Stomach (tissue), 9 donors: Measurements from ENCODE around the gene GTSF1L. TPM values are rescaled to one million over a fixed set of nuclear protein-coding genes. Genes with fewer than 3 reads are reported as not detected.

ENCODE experiments used
- DNase-seq, 2 donors: peaks; one replicate each; pipeline versions ENCODE4 v3.0.0 to v3.0.0-alpha.2; 2013 to 2019
- H3K27ac ChIP-seq, 5 donors: fragments of 200-600 bp in 4 of 5; sonication (generic) in 4 of 5; one replicate each; pipeline ENCODE4 v1.5.1; 2013 to 2019; ENCODE audit warnings: mild to moderate bottlenecking in 1 of 5, moderate library complexity in 1 of 5
- H3K27me3 ChIP-seq, 3 donors: fragments of 200-600 bp; sonication (generic); one replicate each; pipeline ENCODE4 v1.5.1; 2017 to 2019; ENCODE audit warnings: mixed run types in 1 of 3
- H3K36me3 ChIP-seq, 4 donors: fragments of 200-600 bp; sonication (generic); 1 replicate in 3 of 4; 2 replicates in 1 of 4; pipeline ENCODE4 v1.5.1; 2016 to 2019
- H3K4me1 ChIP-seq, 4 donors: fragments of 200-600 bp; sonication (generic); one replicate each; pipeline ENCODE4 v1.5.1; 2016 to 2019
- H3K4me3 ChIP-seq, 4 donors: fragments of 200-600 bp; sonication (generic) in 3 of 4; one replicate each; pipeline ENCODE4 v1.5.1; 2016 to 2019; ENCODE audit warnings: mild to moderate bottlenecking in 1 of 4
- H3K9me3 ChIP-seq, 4 donors: fragments of 200-600 bp; sonication (generic); one replicate each; pipeline ENCODE4 v1.5.1; 2016 to 2019
- EP300 ChIP-seq: sonication (generic); formaldehyde crosslinking; IDR thresholded peaks from one replicate; pipeline ENCODE4 v1.6.1; 2017; ENCODE audit warnings: antibody characterized with exemption
- POLR2A ChIP-seq, 4 donors: fragments of 450-650 bp; IDR thresholded peaks; one replicate each; pipeline ENCODE4 v1.6.1; 2016; ENCODE audit warnings: antibody characterized with exemption in 4 of 4, control low read depth in 2 of 4, mild to moderate bottlenecking in 1 of 4, moderate library complexity in 1 of 4
- POLR2AphosphoS5 ChIP-seq, 3 donors: sonication (generic); formaldehyde crosslinking; IDR thresholded peaks; one replicate each; pipeline ENCODE4 v1.6.1; 2016; ENCODE audit warnings: antibody characterized with exemption in 3 of 3
- WGBS, 5 donors: extraction: QIAGEN DNeasy Blood & Tissue Kit in 3 of 5; methylation state at CpG; one replicate each; pipeline versions ENCODE4 v1.1.5 to v1.1.7; 2013 to 2018; 5-methylcytosine and 5-hydroxymethylcytosine counted together
- intact Hi-C: fragments of 100-400 bp; cut with DNase I; formaldehyde crosslinking; loops from one replicate; pipeline ENCODE4 v1.15.1; 2023; ENCODE audit warnings: low total_unique reads
- polyA plus RNA-seq, 3 donors: library from polyadenylated mRNA; stranded (reverse); fragments of 200-250 nt; gene quantifications; one replicate each; pipeline ENCODE4 v1.2.3, GENCODE V29; 2013
- total RNA-seq, 5 donors: library from RNA; depleted of rRNA; stranded (reverse); fragments of >200 nt; gene quantifications; one replicate each; pipeline versions ENCODE4 v1.1.0 to v1.2.3, GENCODE V29; 2014 to 2016
- TF ChIP-seq, protein P1 (sequence below), 7 experiments: fragments of 450-650 bp in 4 of 7; fragments of 200-600 bp in 3 of 7; sonication (generic) in 3 of 7; IDR thresholded peaks; one replicate each; pipeline ENCODE4 v1.5.1; 2016 to 2019; ENCODE audit warnings: antibody characterized with exemption in 7 of 7, control low read depth in 2 of 7, mild to moderate bottlenecking in 1 of 7
- donor health status: healthy with polysubstance abuse.
- donor health status: Bipolar disorder and iron deficiency.
- donor health status: healthy.

The GTSF1L gene
- total and polyA plus RNA-seq, 8 donors: not detected

- Histone ChIP-seq H3K36me3 (no peaks in the 10 kb centered on the region), H3K4me3 (no peak overlapping the region), H3K4me1 (no peaks in the 10 kb centered on the region), H3K27me3 (peaks cover 0 to 14% (median 0%) of the 10 kb centered on the region in 3 donors), H3K27ac (no peak overlapping the region), H3K9me3 (no peaks in the 10 kb centered on the region)
- no peak for DNase-seq
- 79 to 90% (median 83%) methylated on average over 2 of the region's 2 CpGs for WGBS, 5 donors
- TF ChIP-seq POLR2A (IDR thresholded peaks at IDR 0.05) (no peak), POLR2AphosphoS5 (IDR thresholded peaks at IDR 0.05) (no peak), EP300 (no peak)
- TF ChIP-seq, protein P1, sequence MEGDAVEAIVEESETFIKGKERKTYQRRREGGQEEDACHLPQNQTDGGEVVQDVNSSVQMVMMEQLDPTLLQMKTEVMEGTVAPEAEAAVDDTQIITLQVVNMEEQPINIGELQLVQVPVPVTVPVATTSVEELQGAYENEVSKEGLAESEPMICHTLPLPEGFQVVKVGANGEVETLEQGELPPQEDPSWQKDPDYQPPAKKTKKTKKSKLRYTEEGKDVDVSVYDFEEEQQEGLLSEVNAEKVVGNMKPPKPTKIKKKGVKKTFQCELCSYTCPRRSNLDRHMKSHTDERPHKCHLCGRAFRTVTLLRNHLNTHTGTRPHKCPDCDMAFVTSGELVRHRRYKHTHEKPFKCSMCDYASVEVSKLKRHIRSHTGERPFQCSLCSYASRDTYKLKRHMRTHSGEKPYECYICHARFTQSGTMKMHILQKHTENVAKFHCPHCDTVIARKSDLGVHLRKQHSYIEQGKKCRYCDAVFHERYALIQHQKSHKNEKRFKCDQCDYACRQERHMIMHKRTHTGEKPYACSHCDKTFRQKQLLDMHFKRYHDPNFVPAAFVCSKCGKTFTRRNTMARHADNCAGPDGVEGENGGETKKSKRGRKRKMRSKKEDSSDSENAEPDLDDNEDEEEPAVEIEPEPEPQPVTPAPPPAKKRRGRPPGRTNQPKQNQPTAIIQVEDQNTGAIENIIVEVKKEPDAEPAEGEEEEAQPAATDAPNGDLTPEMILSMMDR (IDR thresholded peaks at IDR 0.05): no peak
- intact Hi-C loops: no loop called here
Observed at GRCh38 chr20:43725666-43726065, 1.1 kb downstream of the GTSF1L start.

- H3K9me3 ChIP-seq: no peaks in the 10 kb centered on the region
- no peak overlapping the region for H3K4me3 ChIP-seq
- DNase-seq: no peak
- TF ChIP-seq EP300 (no peak), POLR2AphosphoS5 (IDR thresholded peaks at IDR 0.05) (no peak), POLR2A (IDR thresholded peaks at IDR 0.05) (no peak)
- TF ChIP-seq, protein P1 (IDR thresholded peaks at IDR 0.05): no peak
- H3K27me3 ChIP-seq: peaks cover 0 to 14% (median 0%) of the 10 kb centered on the region in 3 donors
- H3K27ac ChIP-seq: no peak overlapping the region
- no peaks in the 10 kb centered on the region for H3K36me3 ChIP-seq
- 85 to 95% (median 86%) methylated on average over 5 of the region's 5 CpGs for WGBS, 5 donors
- intact Hi-C loops: no loop called here
- no peaks in the 10 kb centered on the region for H3K4me1 ChIP-seq
Observed at GRCh38 chr20:43724383-43724782, 2.4 kb downstream of the GTSF1L start.

GRCh38 chr20:43723735-43724134 lies 3.1 kb downstream of the GTSF1L start:
- H3K36me3 ChIP-seq: no peaks in the 10 kb centered on the region
- H3K4me1 ChIP-seq: no peaks in the 10 kb centered on the region
- intact Hi-C loops: no loop called here
- no peaks in the 10 kb centered on the region for H3K9me3 ChIP-seq
- no peak overlapping the region for H3K27ac ChIP-seq
- peaks cover 0 to 14% (median 0%) of the 10 kb centered on the region in 3 donors for H3K27me3 ChIP-seq
- 70 to 87% (median 82%) methylated on average over 3 of the region's 3 CpGs for WGBS, 5 donors
- TF ChIP-seq POLR2A (IDR thresholded peaks at IDR 0.05) (no peak), EP300 (no peak), POLR2AphosphoS5 (IDR thresholded peaks at IDR 0.05) (no peak)
- TF ChIP-seq, protein P1 (IDR thresholded peaks at IDR 0.05): no peak
- no peak overlapping the region for H3K4me3 ChIP-seq
- no peak for DNase-seq

DNA sequence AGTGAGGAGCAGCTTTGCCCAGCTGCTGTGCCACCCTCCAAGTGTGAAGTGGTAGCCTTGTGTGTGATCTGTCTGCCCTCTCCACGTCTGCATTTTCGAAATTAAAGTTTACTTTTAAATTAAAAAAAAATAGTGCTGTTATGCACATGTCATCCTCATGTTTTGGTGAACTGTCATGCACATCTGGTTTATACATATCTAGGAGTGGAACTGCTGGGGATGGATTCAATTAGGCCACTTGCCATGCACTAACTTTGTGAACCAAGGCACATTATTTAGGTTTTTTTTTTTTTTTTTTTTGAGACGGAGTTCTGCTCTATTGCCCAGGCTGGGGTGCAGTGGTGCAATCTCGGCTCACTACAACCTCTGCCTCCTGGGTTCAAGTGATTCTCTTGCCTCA lies 3.6 kb downstream of the GTSF1L start:
- DNase-seq: no peak
- no peaks in the 10 kb centered on the region for H3K4me1 ChIP-seq
- no peak overlapping the region for H3K4me3 ChIP-seq
- no peak overlapping the region for H3K27ac ChIP-seq
- H3K9me3 ChIP-seq: no peaks in the 10 kb centered on the region
- 58 to 78% (median 71%) methylated on average over 4 of the region's 4 CpGs for WGBS, 5 donors
- intact Hi-C loops: no loop called here
- H3K36me3 ChIP-seq: no peaks in the 10 kb centered on the region
- H3K27me3 ChIP-seq: peaks cover 0 to 14% (median 0%) of the 10 kb centered on the region in 3 donors
- TF ChIP-seq, protein P1 (IDR thresholded peaks at IDR 0.05): no peak
- TF ChIP-seq POLR2AphosphoS5 (IDR thresholded peaks at IDR 0.05): no peak
- no peak for TF ChIP-seq EP300
- no peak for TF ChIP-seq POLR2A (IDR thresholded peaks at IDR 0.05)
